GM18526 (cell line): ENCODE data around the gene PPP1R37.

Experiments used
- POLR2A ChIP-seq: IDR thresholded peaks from 3 replicates; pipeline ENCODE4 v1.6.1; 2011; ENCODE audit not compliant: insufficient read length; ENCODE audit errors: extremely low read depth

PPP1R37 gene

GRCh38 chr19:45079911-45080370 lies 13.0 kb upstream of the PPP1R37 start:
- no peak for TF ChIP-seq POLR2A

DNA sequence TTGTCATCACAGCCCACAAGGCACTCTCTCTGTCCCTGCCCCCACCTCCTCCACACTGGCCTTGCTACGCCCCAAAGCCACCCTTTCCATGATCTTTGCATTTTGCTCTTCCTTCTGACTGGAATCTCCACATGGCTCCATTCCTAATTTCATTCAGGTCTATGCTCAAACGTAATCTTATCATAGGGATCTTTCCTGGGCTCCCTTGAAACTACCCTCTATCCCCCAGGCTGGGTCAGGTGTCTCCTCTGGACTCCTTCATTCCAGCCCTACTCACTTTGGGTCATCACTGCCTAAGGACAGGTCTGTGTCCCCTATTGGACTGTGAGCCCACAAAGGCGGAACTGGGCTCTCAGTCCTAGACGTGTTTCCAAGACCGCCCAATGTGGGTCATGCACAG lies 10.8 kb upstream of the PPP1R37 start:
- TF ChIP-seq POLR2A = no peak

DNA sequence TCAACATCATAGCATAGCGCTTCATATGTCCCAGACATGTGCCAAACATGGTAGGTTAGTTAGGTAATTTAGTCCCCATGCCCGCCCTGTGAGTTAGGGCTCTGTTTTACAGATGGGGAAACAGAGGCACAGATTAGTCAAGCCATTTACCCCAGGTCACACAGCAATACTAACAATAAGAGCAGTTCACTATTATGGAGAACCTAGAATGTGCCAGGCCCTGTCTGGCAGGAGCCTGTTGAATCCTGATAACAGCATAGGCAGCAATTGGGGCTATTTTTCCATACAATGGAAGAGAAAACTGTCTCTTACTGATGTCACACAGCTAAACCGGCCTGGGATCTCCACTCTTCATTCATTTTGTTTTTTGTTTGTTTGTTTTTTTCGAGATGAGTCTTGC lies 6.5 kb upstream of the PPP1R37 start:
- TF ChIP-seq POLR2A = no peak

GRCh38 chr19:45087531-45087930 lies 5.4 kb upstream of the PPP1R37 start:
- TF ChIP-seq POLR2A = no peak

DNA sequence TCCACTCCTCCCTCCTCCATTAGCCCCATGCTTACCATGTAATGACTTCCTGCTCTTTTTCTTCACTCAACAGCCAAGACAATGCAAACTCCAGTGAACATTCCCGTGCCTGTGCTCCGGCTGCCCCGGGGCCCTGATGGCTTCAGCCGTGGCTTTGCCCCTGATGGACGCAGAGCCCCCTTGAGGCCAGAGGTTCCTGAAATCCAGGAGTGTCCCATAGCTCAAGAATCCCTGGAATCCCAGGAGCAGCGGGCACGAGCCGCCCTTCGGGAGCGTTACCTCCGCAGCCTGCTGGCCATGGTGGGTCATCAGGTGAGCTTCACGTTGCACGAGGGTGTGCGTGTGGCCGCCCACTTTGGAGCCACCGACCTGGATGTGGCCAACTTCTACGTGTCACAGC lies 2.9 kb upstream of the PPP1R37 start:
- no peak for TF ChIP-seq POLR2A

DNA sequence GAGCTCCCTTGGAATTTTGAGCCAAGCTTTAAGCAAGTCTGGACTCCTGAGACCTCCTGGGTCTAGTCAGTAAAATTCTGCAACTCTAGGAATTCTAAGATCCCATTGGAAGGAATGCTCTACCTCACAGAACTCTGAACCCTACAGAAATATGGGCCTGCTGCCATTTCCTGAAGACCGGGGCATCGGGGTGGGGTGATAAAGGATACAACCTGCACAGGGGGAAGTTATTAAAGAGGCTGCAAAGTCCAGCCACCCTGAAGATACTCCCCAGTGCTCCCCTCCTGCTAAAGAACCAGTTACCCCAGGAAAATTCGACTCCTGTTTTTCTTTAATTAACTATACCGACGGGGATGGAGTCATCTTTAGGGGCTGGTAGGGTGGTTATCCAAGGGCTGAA lies 2.4 kb upstream of the PPP1R37 start:
- TF ChIP-seq POLR2A = no peak

DNA sequence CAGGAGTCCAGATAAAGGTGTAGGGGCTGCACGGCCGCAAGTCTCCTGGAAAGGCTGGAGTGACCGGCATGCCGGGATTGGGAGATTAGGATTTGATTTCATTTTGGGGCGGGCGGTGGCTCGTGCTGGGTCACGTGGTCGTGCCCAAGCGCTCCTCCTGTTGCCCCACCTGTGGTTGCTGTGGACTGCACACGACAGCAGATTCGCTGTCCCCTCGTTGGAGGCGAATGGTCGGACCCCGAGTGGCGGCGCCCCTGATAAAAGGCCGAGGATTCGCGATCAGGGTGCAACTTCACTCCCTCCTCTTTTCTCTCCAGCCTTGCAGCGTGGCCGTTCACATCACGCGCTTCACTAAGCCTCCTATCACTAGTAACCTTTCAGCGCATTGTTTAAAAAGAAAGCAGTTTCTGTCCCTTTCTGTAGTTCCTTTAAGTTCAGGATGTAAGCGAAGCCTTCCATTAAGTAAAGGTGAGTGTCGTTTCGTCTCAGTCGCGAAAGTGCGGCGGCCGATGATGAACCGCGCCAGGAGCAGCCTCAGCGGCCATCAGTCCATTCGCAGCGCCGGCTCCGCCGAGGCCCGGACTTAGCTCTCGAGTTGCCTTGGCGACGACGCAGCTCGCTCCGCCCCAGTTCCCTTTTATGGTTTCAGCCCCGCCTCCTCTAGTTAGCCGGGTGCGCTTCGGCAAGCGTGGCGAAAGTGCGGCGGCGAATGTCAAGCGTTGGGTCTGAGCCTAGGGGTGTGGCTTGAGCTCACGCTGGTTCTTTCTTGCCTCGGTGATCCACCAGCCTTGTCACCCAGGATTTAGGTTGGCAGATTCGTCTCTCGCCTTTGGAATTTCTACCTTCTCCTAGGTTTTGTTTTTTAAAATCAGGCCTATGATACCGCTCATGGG lies 1.7 kb upstream of the PPP1R37 start:
- peak; percentile 59 for TF ChIP-seq POLR2A

- TF ChIP-seq POLR2A = no peak
These were observed 1.2 kb downstream of the PPP1R37 start for GRCh38 chr19:45094137-45094536.

- no peak for TF ChIP-seq POLR2A
These were observed 1.7 kb downstream of the PPP1R37 start for GRCh38 chr19:45094707-45095106.

DNA sequence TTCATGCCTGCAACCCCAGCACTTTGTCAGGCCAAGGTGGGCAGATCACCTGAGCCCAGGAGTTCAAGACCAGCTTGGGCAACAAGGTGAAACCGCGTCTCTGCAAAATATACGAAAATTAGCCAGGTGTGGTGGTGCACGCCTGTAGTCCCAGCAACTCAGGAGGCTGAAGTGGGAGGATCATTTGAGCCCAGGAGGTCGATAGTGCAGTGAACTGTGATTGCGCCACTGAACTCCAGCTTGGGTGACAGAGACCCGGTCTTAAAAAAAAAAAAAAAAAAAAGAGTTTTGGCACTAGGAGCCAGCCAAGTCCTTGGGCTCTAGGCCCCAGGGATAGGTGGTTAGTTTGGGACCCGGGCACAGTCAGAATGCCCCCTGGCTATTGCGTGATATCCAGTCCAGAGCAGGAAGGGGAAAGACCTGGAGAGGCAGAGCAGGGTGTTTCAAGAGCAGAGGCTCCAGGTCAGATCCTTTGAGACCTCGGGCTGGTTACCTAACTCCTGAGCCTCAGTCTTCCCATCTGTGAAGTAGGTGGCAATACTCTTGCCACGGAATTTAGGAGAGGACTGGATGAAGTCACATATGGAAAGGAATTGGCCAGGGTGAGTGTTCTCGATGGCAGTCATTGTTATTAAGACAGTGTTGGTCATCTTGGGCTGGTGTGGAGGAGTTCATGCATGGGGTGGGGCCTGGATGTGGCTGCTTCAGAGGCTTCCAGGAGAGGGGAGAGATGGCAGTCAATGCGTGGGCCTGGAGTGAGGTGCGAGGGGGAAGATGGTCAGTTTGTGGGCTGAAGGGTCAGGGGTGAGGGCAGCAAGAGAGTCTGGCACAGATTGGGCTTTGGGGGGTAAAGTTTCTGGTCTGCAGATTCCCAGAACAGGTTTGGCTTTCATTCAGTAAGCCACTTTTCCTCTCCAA lies 2.8 kb downstream of the PPP1R37 start:
- no peak for TF ChIP-seq POLR2A

GRCh38 chr19:45096700-45097099 lies 3.7 kb downstream of the PPP1R37 start:
- TF ChIP-seq POLR2A = no peak

GRCh38 chr19:45097450-45097775 lies 4.4 kb downstream of the PPP1R37 start:
- TF ChIP-seq POLR2A = no peak

GRCh38 chr19:45097776-45098520 lies 5.0 kb downstream of the PPP1R37 start:
- no peak for TF ChIP-seq POLR2A

GRCh38 chr19:45098521-45099466 lies 5.8 kb downstream of the PPP1R37 start:
- no peak for TF ChIP-seq POLR2A
